ENCODE measurements around the gene PGBD4. TPM values are rescaled to one million over a fixed set of nuclear protein-coding genes. Genes with fewer than 3 reads are reported as not detected.
"Not testable (repeated sequence)": the region's sequence is repeated elsewhere in the genome, so short reads cannot be mapped to it uniquely, and the experiment has no call there.

Gene PGBD4
- total RNA-seq, 2 donors from 2014 or later = 1.2 to 1.4 TPM

GRCh38 chr15:34107315-34107714 lies 5.4 kb downstream of the PGBD4 start:
- no peak for DNase-seq (ENCODE audit: low spot score)
- intact Hi-C loops (cut with DNase I) = loop anchor here in 1 of 2 donors (10.0 kb wide), 1 partner anchor 117 kb away; the partner anchor contains the start of gene EMC4

DNA sequence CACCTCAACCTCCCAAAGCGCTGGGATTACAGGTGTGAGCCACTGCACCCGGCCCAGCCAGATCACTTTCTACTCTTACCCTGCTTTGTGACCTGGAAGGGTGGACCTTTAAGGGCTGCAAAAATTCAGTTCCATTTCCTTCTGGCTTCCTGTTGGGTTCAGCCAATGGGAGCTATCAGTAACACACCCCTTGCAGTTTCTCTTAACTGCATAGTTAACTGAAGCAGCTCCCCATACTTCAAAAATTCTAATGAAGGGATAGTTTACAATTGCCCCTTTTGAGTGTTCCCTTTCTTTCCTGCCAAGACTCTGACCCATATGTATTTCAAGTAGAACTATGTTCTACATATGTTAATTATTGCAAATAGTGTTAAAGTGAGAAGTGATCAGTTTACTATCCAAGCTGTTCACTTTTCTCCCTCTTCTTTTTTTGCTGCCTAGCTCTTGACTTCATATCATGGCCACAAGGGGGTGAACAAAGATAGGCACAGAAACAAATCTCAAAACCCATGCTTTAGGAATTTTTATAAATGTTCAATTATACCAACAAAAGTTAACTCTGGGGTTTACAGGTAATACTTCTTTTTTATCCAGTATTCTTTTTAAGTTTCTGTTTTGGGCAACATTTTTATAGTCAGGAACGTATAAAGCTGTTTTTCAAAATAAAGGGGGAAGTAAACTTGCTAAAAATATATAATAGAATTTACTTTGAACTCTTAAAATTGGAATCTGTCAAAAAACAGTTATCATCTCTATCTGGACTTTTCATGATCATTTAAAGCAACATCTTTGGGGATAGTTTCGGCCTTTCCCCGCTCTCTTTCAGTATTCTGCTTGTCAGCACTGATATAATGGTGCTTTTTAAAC lies 8.1 kb downstream of the PGBD4 start:
- intact Hi-C loops (cut with DNase I) = loop anchor here in 1 of 2 donors (10.0 kb wide), 1 partner anchor 115 kb away; the partner anchor contains the start of gene EMC4

GRCh38 chr15:34111488-34111887 lies 9.6 kb downstream of the PGBD4 start:
- no peak for DNase-seq (ENCODE audit: low spot score)
- intact Hi-C loops (cut with DNase I) = no loop called here

More for the DNA sequence above, 8.1 kb downstream of the PGBD4 start:
- DNase-seq (ENCODE audit: low spot score) = no peak

- DNase-seq (ENCODE audit: low spot score) = no peak
- intact Hi-C loops (cut with DNase I) = no loop called here
Measured at GRCh38 chr15:34114215-34114614, 12.3 kb downstream of the PGBD4 start.

GRCh38 chr15:34114739-34115138 lies 12.9 kb downstream of the PGBD4 start:
- DNase-seq (ENCODE audit: low spot score) = no peak
- intact Hi-C loops (cut with DNase I) = no loop called here

- no peak for DNase-seq (ENCODE audit: low spot score)
- intact Hi-C loops (cut with DNase I) = no loop called here
Measured at GRCh38 chr15:34116620-34117019, 14.7 kb downstream of the PGBD4 start.

DNA sequence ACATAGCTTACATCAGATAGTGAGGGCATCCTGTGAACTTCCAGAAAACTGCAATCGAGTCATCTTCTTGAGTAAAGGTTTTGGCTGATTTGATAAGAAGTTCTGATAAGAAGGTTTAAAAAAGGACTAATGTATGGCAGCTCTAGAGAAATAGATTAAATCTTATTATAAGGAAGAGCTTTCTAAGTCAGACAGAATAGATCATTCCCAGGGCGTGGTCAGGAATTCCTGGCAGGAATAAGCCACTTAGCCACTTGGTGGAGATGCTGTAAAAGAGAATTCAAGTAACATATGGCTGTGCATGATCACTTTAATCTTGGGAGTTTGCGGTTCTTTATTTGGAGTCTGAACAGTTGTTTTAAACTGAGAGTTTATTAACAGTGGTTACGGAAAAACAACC lies 17.4 kb downstream of the PGBD4 start:
- DNase-seq (ENCODE audit: low spot score) = no peak
- intact Hi-C loops (cut with DNase I) = no loop called here

GRCh38 chr15:34120420-34120819 lies 18.5 kb downstream of the PGBD4 start:
- intact Hi-C loops (cut with DNase I); DNase-seq (ENCODE audit: low spot score): not testable (repeated sequence)

DNA sequence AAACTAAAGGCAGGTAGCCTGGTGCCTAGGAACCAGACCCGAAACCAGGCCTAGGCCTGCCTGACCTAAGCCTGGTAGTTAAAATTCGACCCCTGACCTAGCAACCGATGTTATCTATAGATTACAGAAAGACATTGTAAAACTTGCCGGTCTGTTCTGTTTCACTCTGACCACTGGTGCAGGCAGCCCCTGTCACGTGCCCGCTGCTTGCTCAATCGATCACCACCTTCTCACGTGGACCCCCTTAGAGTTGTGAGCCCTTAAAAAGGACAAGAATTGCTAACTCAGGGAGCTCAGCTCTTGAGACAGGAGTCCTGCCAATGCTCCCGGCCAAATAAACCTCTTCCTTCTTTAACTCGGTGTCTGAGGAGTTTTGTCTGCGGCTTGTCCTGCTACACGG lies 19.9 kb downstream of the PGBD4 start:
- DNase-seq (ENCODE audit: low spot score); intact Hi-C loops (cut with DNase I): not testable (repeated sequence)

DNA sequence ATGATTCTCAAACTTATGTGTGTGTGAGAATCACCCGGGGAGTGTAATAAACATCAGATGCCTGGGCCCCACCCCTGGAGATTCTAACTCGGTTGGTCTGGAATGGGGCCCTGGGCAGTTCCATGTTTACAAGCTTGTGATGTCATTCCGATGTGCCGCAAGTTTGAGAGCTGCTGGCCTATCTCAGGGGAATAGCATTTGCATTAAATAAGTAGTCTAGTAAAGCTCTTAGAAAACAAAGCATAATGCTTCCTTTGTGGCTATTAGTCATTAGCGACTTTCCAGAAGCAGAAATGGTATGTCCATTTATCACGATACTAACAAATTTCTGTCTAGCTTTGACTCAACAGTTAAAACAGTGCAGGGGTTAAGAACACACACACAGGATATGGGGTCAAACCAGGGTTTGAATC lies 20.9 kb downstream of the PGBD4 start:
- intact Hi-C loops (cut with DNase I) = no loop called here
- DNase-seq (ENCODE audit: low spot score) = no peak

GRCh38 chr15:34124651-34125050 lies 22.8 kb downstream of the PGBD4 start:
- no peak for DNase-seq (ENCODE audit: low spot score)
- intact Hi-C loops (cut with DNase I) = no loop called here

DNA sequence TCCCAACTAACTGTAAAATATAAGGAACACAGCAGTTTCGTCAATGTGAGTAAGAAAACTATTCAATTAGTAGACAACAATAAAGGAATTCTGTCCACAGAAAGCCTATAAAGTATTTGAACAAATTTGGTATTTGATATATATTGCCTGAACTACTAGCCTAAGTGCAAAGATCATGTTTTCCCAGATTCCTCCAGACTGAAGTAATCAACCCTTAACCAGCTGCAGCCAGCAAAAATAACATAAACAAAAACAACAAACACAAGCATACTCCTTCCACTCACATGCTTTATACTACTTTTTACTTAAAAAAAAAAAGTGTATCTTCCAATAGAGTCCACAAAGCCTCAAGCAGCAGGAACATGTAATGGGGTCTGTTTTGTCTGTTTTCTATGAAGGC lies 24.1 kb downstream of the PGBD4 start:
- no peak for DNase-seq (ENCODE audit: low spot score)
- intact Hi-C loops (cut with DNase I) = no loop called here

GRCh38 chr15:34126522-34126921 lies 24.6 kb downstream of the PGBD4 start:
- intact Hi-C loops (cut with DNase I) = no loop called here
- DNase-seq (ENCODE audit: low spot score) = no peak

DNA sequence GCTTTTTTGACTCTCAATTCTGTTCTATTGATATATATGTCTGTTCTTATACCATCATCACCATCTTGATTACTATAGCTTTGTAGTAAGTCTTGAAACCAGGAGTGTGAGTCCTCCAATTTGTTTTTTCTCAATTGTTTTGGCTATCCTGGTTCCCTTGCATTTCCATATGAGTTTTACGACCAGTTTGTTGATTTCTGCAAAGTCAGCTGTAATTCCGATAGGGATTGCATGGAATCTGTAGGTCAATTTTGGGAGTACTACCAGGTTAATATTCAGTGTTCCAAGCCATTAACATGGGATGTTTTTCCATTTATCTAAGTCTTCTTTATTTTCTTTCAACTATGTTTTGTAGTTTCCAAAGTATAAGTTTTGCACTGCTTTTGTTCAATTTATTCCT lies 27.0 kb downstream of the PGBD4 start:
- DNase-seq (ENCODE audit: low spot score) = no peak
- intact Hi-C loops (cut with DNase I) = no loop called here

GRCh38 chr15:34132881-34133280 lies 31.0 kb downstream of the PGBD4 start:
- intact Hi-C loops (cut with DNase I) = no loop called here
- DNase-seq (ENCODE audit: low spot score) = no peak

DNA sequence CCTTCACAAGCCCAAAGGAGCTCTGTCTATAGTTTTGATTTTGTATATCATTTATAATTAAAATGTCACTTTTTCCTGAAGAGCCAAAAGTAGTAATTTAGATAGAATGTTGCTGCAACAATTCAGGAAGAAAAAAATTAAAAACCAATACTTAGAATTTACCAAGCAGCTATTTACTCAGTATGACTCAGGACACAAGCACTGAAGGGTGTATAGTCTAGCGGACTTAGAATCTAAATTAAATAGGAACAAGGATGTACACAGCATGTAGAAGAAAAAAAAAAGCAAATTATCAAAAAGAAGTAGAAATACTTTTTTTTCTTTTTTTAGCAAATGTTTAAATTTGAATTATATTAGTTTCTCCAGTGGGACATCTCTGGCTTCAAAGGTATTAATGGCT lies 31.6 kb downstream of the PGBD4 start:
- no peak for DNase-seq (ENCODE audit: low spot score)
- intact Hi-C loops (cut with DNase I) = no loop called here

DNA sequence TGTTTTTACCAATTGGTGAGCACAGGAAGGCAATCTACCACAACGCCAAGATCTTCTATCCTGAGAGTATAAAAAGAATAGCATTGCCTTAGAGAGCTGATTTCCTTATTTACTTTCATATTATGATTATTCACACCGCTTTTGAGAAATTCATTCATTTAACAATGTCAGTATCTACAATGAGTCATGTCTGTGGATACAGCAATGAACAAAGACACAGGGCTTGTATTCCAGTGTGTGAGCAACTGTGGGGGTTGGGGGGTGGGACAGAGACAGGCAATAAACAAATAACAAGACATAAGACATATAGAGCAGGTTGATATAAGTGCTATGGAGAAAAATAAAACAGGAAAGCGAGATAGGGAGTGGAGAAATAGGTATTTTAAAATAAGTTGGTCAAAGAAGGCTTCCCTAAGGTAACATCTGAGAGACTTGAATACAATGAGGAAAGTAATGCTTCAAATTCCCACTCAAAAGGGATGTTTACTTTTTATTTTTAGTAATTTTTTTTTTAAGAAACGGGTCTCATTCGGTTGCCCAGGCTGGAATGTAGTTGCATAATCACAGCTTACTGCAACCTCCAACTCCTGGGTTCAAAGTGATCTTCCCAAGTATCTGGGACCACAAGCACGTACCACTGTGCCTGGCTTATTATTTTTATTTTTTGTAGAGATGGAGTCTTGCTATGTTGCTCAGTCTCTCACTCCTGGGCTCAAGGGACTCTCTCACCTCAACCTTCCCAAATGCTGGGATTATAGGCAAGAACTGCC lies 45.7 kb downstream of the PGBD4 start:
- DNase-seq (ENCODE audit: low spot score) = no peak
- intact Hi-C loops (cut with DNase I) = loop anchor here in 1 of 2 donors (2.0 kb wide), 1 partner anchor 67 kb away; no protein-coding TSS in a partner anchor

DNA sequence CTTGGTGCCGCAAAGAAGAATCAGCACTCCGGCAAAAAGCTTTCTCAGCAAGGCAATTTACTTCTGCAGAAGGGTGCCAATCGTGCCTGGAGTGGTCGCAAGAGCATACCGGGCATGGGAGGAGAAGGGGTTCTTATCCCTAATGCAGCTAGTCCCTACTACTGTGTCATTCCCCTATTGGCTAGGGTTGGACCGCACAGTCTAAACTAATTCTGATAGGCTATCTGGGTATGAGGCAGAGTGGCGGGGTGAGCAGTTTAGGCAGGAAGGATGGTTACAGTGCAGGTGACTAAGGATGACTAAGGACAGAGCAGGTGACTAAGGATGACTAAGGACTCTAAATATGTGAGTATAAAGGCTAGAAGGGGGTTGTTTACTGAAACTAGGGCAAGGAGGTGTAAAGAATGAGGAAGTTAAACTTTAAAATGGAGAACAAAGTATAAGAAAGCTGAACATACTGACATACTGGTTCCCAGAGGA lies 52.9 kb downstream of the PGBD4 start:
- DNase-seq (ENCODE audit: low spot score) = no peak
- intact Hi-C loops (cut with DNase I) = no loop called here

- DNase-seq (ENCODE audit: low spot score) = no peak
- intact Hi-C loops (cut with DNase I) = no loop called here
Measured at GRCh38 chr15:34155859-34156258, 54.0 kb downstream of the PGBD4 start.

Data from posterior vena cava (tissue), 2 donors.